Measurements from ENCODE around the gene NPAS3.

The NPAS3 gene

DNA sequence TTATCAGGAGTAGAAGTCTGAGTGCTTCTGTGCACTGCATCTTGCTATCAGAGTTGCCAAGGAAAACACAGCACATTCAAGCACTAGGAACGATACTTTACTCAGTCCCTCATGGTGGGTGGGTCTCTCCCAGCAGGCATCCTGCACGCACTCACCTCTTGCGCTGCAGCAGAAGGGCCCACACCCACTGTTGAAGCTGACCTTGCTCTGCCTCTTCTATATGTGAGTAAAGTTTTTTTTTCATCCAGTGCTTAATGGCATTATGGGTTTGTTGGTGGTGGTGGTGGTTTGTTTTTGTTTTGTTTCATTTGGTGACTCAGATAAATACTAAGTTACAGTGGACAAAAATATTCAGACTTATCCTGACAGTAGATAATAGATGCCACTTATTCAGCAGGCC, 663.7 kb downstream of the NPAS3 start:
- Mint-ChIP-seq H3K4me3 (no peak overlapping the region), H3K36me3 (ENCODE audit: low read depth) (peaks cover 3% of the 10 kb centered on the region), H3K4me1 (peaks cover 17% of the 10 kb centered on the region), H3K27ac (no peak overlapping the region), H3K9me3 (peaks cover 6% of the 10 kb centered on the region), H3K27me3 (ENCODE audit: low read depth) (no peaks in the 10 kb centered on the region)
- TF ChIP-seq, protein P1, sequence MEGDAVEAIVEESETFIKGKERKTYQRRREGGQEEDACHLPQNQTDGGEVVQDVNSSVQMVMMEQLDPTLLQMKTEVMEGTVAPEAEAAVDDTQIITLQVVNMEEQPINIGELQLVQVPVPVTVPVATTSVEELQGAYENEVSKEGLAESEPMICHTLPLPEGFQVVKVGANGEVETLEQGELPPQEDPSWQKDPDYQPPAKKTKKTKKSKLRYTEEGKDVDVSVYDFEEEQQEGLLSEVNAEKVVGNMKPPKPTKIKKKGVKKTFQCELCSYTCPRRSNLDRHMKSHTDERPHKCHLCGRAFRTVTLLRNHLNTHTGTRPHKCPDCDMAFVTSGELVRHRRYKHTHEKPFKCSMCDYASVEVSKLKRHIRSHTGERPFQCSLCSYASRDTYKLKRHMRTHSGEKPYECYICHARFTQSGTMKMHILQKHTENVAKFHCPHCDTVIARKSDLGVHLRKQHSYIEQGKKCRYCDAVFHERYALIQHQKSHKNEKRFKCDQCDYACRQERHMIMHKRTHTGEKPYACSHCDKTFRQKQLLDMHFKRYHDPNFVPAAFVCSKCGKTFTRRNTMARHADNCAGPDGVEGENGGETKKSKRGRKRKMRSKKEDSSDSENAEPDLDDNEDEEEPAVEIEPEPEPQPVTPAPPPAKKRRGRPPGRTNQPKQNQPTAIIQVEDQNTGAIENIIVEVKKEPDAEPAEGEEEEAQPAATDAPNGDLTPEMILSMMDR (IDR thresholded peaks at IDR 0.05; ENCODE audit: unreplicated experiment in 3 of 3): no peak

DNA sequence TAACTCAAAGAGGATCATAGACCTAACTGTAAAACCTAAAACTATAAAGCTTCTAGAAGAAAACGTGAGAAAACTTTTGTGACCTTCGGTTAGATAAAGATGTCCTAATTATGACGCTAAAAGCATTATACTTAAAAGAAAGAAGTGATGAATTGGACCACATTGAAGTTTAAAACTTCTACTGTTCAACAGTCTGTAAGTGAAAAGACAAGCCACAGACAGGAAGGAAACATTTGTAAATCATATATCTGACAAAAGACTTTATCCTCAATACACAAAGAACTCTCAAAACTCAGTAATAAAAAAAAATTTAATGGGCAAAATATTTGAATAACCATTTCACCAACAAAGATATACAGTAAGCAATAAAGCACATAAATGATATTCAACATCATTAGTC, 667.9 kb downstream of the NPAS3 start:
- no peak overlapping the region for H3K27ac Mint-ChIP-seq
- TF ChIP-seq, protein P1 (IDR thresholded peaks at IDR 0.05; ENCODE audit: unreplicated experiment in 3 of 3): no peak
- H3K4me3 Mint-ChIP-seq: no peak overlapping the region
- H3K4me1 Mint-ChIP-seq: no peaks in the 10 kb centered on the region
- H3K9me3 Mint-ChIP-seq: peaks cover 6% of the 10 kb centered on the region
- H3K36me3 Mint-ChIP-seq (ENCODE audit: low read depth): peaks cover 3% of the 10 kb centered on the region
- peaks cover 4% of the 10 kb centered on the region for H3K27me3 Mint-ChIP-seq (ENCODE audit: low read depth)

DNA sequence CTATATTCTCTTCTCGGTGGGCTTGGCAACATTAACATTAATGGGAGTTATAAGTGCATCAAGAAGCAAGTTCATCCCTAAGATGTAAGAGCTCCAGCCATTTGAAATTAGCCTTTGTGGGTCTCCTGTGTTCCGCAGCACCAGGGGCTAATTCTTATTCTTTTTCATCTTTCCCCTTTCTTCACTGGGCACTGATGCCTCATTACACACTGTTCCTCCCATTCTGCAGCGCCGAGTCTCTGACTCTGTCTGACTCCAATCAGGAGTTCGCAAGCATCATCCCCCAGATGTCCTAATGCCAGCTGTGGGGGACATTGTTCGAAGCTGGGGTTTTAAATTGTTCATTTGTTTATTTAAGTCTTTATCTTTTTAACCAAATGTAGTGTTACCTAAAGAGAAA, 670.9 kb downstream of the NPAS3 start:
- Mint-ChIP-seq H3K27ac (no peak overlapping the region), H3K4me3 (no peak overlapping the region), H3K27me3 (ENCODE audit: low read depth) (peaks cover 13% of the 10 kb centered on the region), H3K9me3 (no peaks in the 10 kb centered on the region), H3K36me3 (ENCODE audit: low read depth) (no peaks in the 10 kb centered on the region), H3K4me1 (peaks cover 6% of the 10 kb centered on the region)
- TF ChIP-seq, protein P1 (IDR thresholded peaks at IDR 0.05; ENCODE audit: unreplicated experiment in 3 of 3): no peak

DNA sequence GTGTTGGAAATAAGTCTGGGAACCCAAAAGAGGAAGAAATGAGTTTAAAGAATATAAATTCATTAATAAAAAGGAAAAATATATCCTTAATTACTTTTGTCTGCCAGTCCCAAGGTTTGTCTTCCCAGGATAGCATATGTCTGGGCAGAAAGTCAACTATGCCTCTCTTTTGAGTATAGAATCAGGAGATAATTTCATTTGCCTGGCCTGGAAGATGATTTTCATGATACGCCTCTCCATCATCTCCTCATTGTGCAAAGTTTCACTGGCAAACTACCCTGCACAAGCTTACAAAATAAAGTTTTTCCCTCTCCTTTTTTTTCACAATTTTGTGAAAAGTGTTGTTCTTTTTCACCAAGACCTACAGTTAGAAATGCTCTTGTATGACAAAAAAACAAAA, 671.4 kb downstream of the NPAS3 start:
- H3K9me3 Mint-ChIP-seq: no peaks in the 10 kb centered on the region
- peaks cover 6% of the 10 kb centered on the region for H3K4me1 Mint-ChIP-seq
- H3K27me3 Mint-ChIP-seq (ENCODE audit: low read depth): peaks cover 16% of the 10 kb centered on the region
- no peaks in the 10 kb centered on the region for H3K36me3 Mint-ChIP-seq (ENCODE audit: low read depth)
- TF ChIP-seq, protein P1 (IDR thresholded peaks at IDR 0.05; ENCODE audit: unreplicated experiment in 3 of 3): no peak
- no peak overlapping the region for H3K27ac Mint-ChIP-seq
- H3K4me3 Mint-ChIP-seq: no peak overlapping the region

DNA sequence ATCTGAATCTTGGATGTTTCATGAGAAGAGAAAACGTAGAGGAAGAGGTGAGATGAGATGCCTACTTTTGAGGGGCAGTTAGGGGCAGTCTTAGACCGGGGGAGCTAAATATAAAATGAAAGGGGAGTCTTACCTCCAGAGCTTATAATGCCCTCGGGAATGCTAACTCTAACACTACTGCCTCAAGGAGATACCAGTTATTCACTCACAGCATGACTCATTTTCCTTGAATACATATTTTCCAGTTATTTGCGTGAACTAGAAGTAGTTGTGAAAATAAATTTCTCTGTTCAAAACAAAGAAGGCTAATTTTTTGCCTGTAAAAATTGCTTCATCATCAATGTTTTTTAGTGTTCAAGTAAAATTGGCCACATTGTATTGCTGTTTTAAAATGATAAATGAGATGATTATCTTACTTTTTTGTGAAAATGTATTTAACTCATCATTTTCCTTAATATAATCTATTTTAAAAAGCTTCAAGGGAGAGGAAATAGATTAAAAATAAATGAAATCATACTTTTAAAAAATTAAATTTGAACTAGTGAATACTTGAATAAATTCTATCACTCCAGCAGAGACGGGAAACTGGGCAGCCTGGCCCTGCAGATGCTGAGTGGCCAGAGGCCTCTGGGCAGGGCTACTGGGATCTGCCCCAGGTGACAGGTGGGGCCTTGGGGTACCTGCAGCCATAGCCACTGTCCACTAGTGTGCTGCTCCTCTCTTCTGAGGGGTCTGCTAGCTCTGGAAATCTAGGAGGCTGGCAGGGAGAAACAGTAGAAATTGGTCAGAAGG, 672.9 kb downstream of the NPAS3 start:
- H3K27ac Mint-ChIP-seq: no peak overlapping the region
- H3K9me3 Mint-ChIP-seq: no peaks in the 10 kb centered on the region
- H3K36me3 Mint-ChIP-seq (ENCODE audit: low read depth): no peaks in the 10 kb centered on the region
- peaks cover 6% of the 10 kb centered on the region for H3K4me1 Mint-ChIP-seq
- peaks cover 22% of the 10 kb centered on the region for H3K27me3 Mint-ChIP-seq (ENCODE audit: low read depth)
- TF ChIP-seq, protein P1 (IDR thresholded peaks at IDR 0.05; ENCODE audit: unreplicated experiment in 3 of 3): no peak
- no peak overlapping the region for H3K4me3 Mint-ChIP-seq

DNA sequence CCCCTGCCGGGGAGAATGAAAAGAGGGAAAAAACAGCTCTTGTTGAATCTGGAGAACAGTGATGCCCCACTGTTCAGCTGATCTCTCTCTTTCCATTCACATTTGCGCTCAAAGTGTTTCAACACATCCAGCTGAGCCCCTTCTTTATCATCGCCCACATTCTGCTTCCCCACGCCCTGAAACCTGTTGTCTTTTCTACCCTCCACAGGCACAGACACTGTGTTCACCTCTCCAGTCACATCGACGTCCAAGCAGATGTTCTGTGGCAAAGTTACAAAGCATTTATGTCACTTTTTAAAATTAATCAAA, 673.5 kb downstream of the NPAS3 start:
- no peaks in the 10 kb centered on the region for H3K9me3 Mint-ChIP-seq
- H3K36me3 Mint-ChIP-seq (ENCODE audit: low read depth): no peaks in the 10 kb centered on the region
- TF ChIP-seq, protein P1 (IDR thresholded peaks at IDR 0.05; ENCODE audit: unreplicated experiment in 3 of 3): no peak
- no peak overlapping the region for H3K4me3 Mint-ChIP-seq
- H3K27ac Mint-ChIP-seq: no peak overlapping the region
- peaks cover 22% of the 10 kb centered on the region for H3K27me3 Mint-ChIP-seq (ENCODE audit: low read depth)
- H3K4me1 Mint-ChIP-seq: peaks cover 10% of the 10 kb centered on the region

Data from nephron (organoid).